ENCODE data around the gene MAP2K3.
A peak's percentile ranks its signal among the peaks of the same experiment; 100 is the strongest.

Gene MAP2K3

DNA sequence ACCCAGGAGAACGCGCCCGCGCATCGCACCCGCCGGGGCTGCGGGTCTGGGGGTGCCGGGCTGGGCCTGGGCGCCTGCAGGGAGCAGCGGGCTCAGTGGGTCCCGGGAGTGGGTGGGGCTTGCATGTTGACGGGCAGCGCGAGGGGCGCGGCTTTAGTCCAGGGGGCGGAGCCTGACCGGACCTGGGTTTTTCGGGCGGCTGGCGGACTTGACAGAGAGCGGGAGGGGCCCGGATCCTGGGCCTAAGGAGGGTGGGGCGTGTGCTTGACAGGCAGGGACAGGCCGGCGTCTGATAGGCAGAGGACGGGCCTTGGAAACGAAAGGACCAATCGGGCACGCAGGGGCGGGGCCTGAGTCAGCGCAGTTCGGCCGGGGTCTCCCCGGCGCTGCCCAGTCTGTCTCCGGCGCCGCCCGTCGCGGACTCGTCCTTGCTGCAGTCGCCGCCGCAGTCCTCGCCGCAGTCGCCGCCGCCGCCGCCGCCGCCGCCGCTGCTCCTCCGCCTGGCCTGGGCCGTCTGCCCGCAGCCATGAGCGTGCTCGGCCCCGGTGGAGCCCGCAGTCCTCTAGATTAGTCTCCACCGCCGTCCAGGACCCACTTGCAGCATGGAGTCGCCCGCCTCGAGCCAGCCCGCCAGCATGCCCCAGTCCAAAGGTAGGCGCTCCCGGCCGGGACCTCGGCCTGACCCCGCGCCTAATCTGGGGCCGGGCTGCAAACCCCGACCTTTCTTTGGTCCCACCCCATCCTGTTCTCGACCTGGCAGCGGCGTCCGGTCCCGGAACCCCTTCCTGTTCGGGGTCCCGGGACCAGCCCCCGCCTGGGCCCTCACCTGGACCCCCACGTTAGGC is at the start of gene MAP2K3:
TSS of gene MAP2K3 (plus strand) at position 393 of the 845 bp plus-strand sequence. CDS start at position 603, 210 bp downstream.
- DNase-seq, result peak; percentile 94

DNA sequence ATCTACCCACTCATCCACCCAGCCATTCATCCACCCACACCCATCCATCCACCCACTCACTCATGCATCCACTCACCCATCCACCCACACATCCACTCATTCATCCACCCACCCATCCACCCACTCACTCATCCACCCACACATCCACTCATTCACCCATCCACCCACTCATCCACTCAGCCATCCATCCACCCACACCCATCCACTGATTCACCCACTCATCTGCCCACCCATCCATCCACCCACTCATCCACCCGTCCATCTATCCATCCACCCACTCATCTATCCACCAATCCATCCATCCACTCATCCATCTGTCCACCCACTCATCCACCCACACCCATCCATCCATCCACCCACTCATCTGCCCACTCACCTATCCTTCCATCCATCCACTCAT is 48.6 kb upstream of the MAP2K3 start:
- DNase-seq, result peak; percentile 38

DNA sequence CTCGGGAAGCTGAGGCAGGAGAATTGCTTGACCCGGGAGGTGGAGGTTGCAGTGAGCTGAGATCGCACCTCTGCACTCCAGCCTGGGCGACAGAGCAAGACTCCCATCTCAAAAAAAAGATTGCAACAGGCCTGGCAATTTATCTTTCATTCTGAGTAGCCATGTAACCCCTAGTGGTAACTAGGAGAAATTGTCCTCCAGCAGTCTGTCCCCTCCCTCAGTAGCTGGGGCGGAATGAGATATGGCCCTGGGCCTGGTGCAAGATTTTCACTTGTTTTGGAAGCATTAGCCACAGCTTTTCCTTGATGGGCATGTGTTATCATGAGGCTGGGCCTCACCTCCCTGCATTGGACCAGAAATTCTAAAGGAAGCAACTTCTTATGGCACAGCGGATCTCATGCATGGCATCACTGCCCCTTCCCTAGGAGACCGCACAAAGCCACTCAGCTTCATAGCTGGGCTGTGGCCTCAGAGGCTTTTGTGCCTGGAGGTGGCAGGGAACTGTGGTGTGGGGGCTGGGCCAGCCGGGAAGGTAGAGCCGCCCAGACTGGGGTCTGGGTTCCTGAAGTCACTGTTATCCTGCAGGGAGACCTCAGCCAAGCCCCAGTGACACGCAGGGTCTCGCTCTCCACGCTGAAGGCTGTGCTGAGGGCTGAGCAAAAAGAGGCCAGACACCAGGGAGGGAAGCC is 44.7 kb upstream of the MAP2K3 start:
- DNase-seq, result no peak

DNA sequence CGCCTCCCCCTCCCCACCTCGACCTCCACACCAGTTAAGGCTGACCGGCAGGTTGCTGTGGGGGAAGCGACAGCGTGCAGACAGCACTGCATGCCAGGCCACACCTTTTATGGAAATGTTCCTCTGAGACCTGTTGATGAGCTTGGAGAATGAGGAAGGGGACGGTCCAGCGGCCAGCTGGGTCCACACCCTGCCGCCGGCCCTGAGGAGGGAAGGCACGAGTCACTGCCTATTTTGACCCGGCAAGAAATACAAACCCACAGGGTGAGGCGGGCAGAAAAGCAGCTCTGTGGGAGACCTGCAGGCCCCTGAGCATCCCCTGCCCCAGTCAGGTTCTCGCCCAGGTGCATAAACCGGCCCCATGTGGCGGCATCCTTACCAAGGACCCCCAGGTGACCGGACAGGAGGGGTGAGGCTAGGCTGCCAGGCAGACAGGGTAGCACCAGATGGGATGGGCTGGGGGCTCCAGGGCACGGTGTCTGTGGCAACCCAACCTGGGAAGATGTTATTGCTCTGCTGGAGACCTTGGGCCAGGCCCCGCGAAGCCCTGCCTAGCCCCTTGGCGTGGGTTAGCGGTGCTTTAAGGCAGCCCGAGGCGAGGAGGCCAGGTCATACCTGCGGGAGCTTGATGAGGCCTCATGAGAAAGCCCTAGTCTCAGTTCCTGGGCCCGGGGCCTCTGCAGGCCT is 44.0 kb upstream of the MAP2K3 start:
- no peak for DNase-seq

DNA sequence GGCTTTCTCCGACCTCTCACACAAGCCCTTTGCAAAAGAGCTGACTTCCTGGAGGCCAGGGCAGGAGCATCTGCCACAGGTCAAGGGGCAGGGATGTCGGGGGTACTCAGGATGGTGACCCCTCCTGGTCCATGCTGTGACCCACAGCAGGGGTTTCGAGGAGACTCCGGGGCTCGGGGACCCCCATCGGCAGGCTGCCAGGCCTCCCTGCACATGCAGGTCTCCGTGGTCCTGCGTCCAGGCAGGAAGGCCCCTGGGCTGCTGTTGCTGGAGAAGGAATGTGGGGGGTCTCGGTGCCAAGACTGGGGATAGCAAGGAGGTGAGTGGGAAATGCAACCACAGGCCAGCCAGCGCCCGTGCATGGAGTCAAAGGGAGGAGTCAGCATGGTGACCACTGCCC is 42.9 kb upstream of the MAP2K3 start:
- no peak for DNase-seq

- no peak for DNase-seq
Measured at GRCh38 chr17:21242026-21242697, 42.3 kb upstream of the MAP2K3 start.

- no peak for DNase-seq
Measured at GRCh38 chr17:21242780-21243515, 41.6 kb upstream of the MAP2K3 start.

DNA sequence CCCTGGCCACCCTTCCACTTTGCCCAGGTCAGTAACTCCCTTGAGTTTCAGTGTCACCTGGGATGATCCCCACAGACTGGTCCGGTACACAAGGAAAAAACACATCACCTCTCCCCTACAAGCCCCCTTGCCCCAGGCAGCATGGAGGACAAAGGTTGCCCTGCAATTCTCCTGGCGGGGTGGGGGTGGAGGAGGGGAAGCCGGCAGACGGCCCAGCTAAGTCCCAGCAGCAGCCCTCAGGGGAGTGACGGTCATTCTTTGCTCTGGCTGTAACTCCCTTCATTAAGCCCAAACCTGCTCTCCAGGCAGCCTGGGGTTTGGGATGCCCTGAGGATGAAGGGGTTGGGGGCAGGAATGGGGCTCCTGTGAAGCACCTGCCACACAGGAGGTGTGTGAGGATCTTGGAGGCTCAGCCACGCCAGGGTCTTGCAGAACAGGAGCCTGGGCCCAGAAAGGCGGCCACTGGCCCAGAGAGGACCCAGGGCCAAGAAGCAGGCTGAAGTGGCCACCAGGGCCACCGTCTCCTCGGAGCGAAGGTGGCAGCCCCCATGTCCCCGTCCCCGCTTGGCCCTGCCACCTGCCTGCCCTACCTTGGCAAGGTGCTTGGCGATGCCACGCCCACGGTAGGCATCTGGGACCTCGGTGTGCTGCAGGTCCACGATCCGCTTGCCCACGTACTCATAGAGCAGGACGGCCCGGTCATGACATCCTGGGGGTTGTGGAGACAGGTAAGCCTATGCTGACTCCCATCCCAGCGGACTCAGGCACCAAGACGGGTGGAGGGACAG is 40.8 kb upstream of the MAP2K3 start:
- no peak for DNase-seq

DNA sequence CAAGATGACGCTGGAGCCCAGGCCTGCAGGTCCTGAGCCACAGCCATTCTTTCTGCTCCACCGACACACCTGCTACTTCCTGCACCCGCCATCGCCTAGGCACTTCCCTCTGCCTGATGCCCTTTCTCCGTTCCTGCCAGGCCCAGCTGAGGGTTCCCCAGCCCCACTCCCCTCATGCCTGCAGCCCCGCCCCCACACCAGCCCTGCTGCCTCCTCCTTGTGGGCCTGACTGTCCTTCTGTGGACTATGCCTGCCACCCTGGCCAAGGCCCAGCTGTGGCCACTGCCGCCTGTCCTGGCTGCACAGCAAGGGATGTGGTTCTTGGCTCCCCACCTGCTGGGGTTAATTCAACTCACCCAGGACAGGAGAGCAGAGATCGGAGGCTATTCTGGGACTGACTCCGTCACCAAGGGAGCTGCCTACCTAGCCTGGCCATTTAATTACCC is 38.8 kb upstream of the MAP2K3 start:
- DNase-seq, result no peak

GRCh38 chr17:21246698-21247097 is 37.8 kb upstream of the MAP2K3 start:
- DNase-seq, result no peak

GRCh38 chr17:21247552-21248258 is 36.8 kb upstream of the MAP2K3 start:
- no peak for DNase-seq

DNA sequence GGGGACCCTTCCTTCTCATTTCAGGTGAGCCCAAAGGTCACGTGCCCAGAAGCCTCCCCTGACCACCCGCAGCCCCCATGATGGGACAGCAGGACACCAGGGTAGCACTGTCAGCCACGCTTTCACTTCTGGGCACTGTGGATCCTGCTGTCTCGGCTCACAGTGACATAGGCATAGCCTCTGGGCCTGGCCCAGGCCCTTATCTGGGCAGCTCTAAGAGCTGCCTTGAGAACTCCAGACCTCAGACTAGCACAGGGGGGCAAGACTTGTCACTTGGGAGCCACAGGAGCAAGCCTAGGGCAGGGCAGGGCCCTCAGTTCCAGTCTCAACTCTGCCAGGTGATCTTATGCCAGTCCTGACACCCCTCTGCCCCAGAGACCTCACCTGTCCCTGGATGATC is 36.0 kb upstream of the MAP2K3 start:
- DNase-seq, result no peak

GRCh38 chr17:21249086-21249795 is 35.3 kb upstream of the MAP2K3 start:
- no peak for DNase-seq

- DNase-seq, result no peak
Measured at GRCh38 chr17:21249920-21250703, 34.4 kb upstream of the MAP2K3 start.

DNA sequence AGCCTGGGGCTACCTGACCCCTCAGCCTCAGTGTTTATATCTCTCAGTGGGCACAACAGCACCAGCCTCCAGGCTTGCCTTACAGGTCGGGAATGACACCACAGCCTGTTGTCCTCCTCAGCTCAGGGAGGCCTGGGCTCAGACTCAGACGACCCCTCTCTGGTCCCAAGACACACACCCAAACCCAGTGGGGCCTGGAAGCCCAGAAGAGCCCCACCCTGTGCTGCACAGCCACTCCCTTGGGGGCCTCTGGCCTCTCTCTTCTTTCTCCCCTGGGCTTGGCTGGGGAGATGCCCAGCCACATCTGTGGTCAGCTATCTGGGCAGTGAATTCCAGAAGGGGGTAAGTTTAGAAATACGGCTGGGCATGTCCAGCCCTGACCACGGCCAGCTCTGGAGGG is 33.7 kb upstream of the MAP2K3 start:
- DNase-seq, result no peak

DNA sequence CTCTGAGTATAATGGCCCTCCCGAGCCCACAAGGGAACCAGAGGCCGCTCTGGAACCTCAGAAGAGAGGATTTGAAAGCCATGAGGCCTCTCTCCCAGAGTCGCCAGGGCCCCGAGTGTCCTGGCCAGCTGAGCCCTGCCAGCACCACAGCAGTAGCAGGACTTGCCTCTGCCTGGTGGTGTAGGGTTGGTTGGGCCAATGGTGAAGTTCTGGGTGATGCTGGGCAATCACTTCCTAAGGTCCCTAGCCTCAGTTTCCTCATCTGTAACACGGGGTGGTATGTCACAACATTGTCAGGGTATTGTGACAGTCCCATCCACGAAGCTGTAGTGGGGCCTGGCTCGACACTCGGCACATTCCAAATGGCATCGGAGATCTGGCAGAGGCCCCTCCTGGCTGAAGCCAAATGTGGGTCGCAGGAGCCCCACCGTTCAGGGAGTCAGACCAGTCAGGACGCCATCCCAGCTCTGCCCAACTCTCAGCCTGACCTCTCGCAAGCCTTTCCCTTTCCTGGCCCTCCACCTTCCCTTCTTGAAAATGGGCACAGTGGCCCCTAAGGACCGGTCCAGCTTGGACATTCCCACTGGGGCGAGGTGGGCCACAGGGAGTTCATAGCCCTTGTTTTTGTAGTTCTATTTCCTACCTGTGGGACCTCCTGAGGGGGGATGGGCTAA is 33.0 kb upstream of the MAP2K3 start:
- DNase-seq, result no peak

GRCh38 chr17:21252289-21252795 is 32.2 kb upstream of the MAP2K3 start:
- no peak for DNase-seq

Measured in activated T-cell treated with anti-CD3 and anti-CD28 coated beads for 4 hours (primary cell).